Measurements from ENCODE around the gene CCDC51.
A peak's percentile ranks its signal among the peaks of the same experiment; 100 is the strongest.

Gene CCDC51

DNA sequence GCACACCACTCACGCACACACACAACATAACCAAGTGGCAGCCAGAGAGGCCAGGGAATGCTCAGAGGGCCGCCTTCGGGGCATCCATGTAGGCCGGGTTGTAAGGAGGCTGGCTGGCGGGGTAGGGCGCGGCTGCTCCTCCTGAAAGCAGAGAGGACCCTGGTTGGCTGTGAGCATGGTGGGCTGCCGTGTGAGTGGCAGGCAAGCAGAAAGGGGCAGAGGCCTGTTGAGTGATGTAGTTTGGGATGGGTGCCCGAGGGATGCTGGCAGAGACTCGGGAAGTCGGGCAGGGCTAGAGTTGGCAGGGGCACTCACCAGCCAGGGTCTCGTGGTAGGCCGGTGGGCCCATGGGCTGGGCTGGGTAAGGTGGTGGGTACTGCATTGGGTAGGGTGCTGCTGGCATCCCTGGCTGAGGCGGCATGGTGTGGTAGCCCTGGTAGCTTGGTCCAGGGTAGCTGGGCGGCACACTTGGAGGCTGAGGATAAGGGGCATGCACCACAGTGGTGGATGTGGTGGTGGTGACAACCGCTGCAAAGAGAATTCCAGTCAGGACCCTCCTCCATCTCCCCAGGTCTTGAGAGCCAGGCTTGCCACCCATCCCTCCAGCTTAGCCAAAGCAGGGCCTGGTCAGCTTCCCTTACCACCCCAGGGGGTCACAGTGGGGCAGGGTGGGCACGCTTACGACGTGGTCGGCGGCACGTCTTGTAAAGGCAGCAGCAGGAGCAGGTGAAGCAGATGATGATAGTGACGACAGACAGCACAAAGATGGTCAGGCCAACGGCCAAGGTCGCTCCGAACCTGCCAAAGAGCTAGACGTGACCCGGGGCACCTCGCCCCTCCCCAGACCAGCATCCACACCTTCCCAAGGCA, 29.4 kb upstream of the CCDC51 start:
- H3K4me3 ChIP-seq (ENCODE audit: low read depth, low read length): no peak overlapping the region
- no peak for DNase-seq (ENCODE audit: low read depth, low spot score)
- in situ Hi-C loops (cut with HindIII; ENCODE audit: low sequenced_read_pairs): no loop called here
- TF ChIP-seq, protein P1, sequence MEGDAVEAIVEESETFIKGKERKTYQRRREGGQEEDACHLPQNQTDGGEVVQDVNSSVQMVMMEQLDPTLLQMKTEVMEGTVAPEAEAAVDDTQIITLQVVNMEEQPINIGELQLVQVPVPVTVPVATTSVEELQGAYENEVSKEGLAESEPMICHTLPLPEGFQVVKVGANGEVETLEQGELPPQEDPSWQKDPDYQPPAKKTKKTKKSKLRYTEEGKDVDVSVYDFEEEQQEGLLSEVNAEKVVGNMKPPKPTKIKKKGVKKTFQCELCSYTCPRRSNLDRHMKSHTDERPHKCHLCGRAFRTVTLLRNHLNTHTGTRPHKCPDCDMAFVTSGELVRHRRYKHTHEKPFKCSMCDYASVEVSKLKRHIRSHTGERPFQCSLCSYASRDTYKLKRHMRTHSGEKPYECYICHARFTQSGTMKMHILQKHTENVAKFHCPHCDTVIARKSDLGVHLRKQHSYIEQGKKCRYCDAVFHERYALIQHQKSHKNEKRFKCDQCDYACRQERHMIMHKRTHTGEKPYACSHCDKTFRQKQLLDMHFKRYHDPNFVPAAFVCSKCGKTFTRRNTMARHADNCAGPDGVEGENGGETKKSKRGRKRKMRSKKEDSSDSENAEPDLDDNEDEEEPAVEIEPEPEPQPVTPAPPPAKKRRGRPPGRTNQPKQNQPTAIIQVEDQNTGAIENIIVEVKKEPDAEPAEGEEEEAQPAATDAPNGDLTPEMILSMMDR (IDR thresholded peaks at IDR 0.05; ENCODE audit: low read depth, low read length): no peak

DNA sequence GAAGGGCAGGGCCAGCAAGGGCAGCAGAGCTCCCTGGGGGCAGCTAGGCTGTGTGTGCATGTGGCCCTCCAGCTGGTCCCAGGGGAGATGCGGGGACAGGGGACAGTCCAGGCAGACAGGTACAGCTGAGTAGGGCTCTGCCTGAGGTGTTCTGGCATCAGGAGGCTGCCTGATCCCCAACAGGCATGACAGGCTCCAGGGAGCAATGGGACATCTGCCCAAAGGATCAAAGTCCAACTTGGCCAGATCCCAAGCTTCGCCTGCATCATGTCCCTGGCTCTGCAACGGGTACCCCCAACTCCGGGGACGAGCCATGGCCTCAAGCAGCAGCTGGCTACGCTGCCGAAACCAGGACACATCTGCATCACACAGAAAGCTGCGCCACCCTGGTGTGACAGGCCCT, 28.4 kb upstream of the CCDC51 start:
- no peak overlapping the region for H3K4me3 ChIP-seq (ENCODE audit: low read depth, low read length)
- in situ Hi-C loops (cut with HindIII; ENCODE audit: low sequenced_read_pairs): no loop called here
- TF ChIP-seq, protein P1 (IDR thresholded peaks at IDR 0.05; ENCODE audit: low read depth, low read length): no peak
- no peak for DNase-seq (ENCODE audit: low read depth, low spot score)

DNA sequence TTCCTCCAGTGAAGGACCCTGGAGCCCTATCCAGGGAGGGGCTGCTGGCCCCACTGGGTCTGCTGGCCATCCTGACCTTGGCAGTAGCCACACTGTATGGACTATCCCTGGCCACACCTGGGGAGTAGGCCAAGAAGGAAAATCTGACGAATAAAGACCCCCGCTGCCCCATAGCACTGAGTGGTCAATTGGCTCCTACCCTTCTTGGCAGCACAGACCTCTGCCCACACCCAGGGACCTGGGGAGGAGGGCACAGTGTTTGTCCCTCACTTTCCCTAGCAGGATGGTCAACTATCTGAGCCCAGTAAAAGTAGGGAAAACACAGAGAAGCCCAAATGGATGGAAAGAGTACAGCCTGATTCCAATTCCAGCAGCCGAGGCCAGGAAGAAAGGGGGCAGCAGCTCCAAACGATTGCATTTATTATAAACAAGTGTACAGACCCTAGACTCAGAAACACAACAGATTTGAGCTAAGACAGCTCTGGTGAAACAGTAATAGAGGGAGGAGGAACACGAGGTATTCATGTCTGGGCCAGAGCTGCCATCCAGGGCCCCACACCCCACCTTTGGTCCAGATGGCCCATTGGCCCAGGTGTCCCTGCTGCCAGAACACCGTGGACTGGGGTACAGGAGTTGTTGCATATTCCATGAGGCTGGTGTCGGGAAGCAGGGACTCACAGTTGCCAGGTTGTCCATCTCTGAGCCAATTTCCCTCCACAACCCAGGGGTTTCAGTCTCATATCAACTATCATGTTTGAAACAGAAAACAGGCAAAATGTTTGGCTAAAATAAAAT, 27.8 kb upstream of the CCDC51 start:
- in situ Hi-C loops (cut with HindIII; ENCODE audit: low sequenced_read_pairs): no loop called here
- no peak overlapping the region for H3K4me3 ChIP-seq (ENCODE audit: low read depth, low read length)
- TF ChIP-seq, protein P1 (IDR thresholded peaks at IDR 0.05; ENCODE audit: low read depth, low read length): no peak
- no peak for DNase-seq (ENCODE audit: low read depth, low spot score)

DNA sequence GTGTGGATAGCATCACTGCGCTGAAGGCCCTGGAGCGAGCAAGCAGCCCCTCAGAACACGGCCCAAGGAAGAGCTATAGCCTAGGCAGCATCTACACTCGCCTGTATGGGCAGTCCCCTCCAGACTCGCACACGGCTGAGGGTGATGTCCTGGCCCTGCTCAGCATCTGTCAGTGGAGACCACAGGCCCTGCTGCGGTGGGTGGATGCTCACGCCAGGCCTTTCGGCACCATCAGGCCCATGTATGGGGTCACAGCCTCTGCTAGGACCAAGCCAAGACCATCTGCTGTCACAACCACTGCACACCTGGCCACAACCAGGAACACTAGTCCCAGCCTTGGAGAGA, 27.2 kb upstream of the CCDC51 start:
- H3K4me3 ChIP-seq (ENCODE audit: low read depth, low read length): no peak overlapping the region
- in situ Hi-C loops (cut with HindIII; ENCODE audit: low sequenced_read_pairs): no loop called here
- no peak for DNase-seq (ENCODE audit: low read depth, low spot score)
- TF ChIP-seq, protein P1 (IDR thresholded peaks at IDR 0.05; ENCODE audit: low read depth, low read length): no peak

DNA sequence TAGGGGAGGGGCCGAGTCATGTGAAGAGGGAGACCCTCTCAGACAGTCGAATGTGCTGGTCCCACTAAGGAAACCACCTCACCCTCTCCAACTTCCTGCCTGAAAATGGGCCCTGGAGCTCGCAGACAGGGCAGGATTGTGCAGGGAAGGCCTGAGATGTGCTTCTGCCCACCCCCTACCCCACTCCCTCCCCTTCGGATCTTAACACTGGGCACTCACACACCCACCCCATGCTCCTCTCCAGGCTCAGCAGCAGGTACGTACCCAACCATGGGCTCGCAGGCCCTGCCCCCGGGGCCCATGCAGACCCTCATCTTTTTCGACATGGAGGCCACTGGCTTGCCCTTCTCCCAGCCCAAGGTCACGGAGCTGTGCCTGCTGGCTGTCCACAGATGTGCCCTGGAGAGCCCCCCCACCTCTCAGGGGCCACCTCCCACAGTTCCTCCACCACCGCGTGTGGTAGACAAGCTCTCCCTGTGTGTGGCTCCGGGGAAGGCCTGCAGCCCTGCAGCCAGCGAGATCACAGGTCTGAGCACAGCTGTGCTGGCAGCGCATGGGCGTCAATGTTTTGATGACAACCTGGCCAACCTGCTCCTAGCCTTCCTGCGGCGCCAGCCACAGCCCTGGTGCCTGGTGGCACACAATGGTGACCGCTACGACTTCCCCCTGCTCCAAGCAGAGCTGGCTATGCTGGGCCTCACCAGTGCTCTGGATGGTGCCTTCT, 26.6 kb upstream of the CCDC51 start:
- peak overlapping the region; percentile 27 for H3K4me3 ChIP-seq (ENCODE audit: low read depth, low read length)
- TF ChIP-seq, protein P1 (IDR thresholded peaks at IDR 0.05; ENCODE audit: low read depth, low read length): no peak
- no peak for DNase-seq (ENCODE audit: low read depth, low spot score)
- in situ Hi-C loops (cut with HindIII; ENCODE audit: low sequenced_read_pairs): no loop called here
